Right cardiac atrium (tissue), 5 donors: ENCODE data around the gene DBNL. TPM values are rescaled to one million over a fixed set of nuclear protein-coding genes. Genes with fewer than 3 reads are reported as not detected.
A peak's percentile ranks its signal among the peaks of the same experiment; 100 is the strongest.

Experiments used
- ATAC-seq, 2 donors: fragments of 200-7000 bp; cut with Tn5 transposase; one replicate each; pipeline versions ENCODE4 v1.8.0 to v1.9.1; 2020; ENCODE audit warnings: moderate library complexity in 2 of 2, mild to moderate bottlenecking in 1 of 2
- DNase-seq, 3 donors: peaks; one replicate each; pipeline ENCODE4 v3.0.0-alpha.2; 2020
- H3K27ac ChIP-seq: one replicate; pipeline ENCODE4 v1.5.1; 2013; ENCODE audit warnings: mild to moderate bottlenecking, low read length, control low read depth, moderate library complexity
- H3K27me3 ChIP-seq: one replicate; pipeline ENCODE4 v1.6.1; 2013; ENCODE audit not compliant: control insufficient read depth, insufficient read depth
- H3K4me1 ChIP-seq: one replicate; pipeline ENCODE4 v1.6.1; 2013; ENCODE audit warnings: low read length; ENCODE audit not compliant: control insufficient read depth, insufficient read depth
- H3K4me3 ChIP-seq: one replicate; pipeline ENCODE4 v1.5.1; 2013; ENCODE audit warnings: low read length, control low read depth
- H3K9me3 ChIP-seq: one replicate; pipeline ENCODE4 v1.6.1; 2013; ENCODE audit warnings: low read length; ENCODE audit not compliant: control insufficient read depth
- WGBS: extraction: QIAGEN DNeasy Blood & Tissue Kit; methylation state at CpG from one replicate; pipeline ENCODE4 v1.1.7; 2013; 5-methylcytosine and 5-hydroxymethylcytosine counted together
- intact Hi-C, 4 donors: fragments of 100-400 bp; cut with DNase I; formaldehyde crosslinking; loops; one replicate each; pipeline versions ENCODE4 v1.11.0 to v1.14.0; 2022 to 2023
- polyA plus RNA-seq: library from polyadenylated mRNA; stranded (reverse); fragments of 200-250 nt; gene quantifications from one replicate; pipeline ENCODE4 v1.2.3, GENCODE V29; 2013
- total RNA-seq, 4 donors: library from RNA; stranded (reverse); fragmentation: NEBNext Ultra II Directional; extraction: Animal tissue kit (Norgen Biotek cat#: 25700); gene quantifications; one replicate each; pipeline ENCODE4 v1.2.1, GENCODE V29; 2021
- donor health status: healthy with polysubstance abuse.
- donor health status: DM: no; HTN: yes; CAD: no.
- donor health status: DM: no; HTN: no; CAD: no.
- donor health status: DM: no; HTN: yes; CAD: no; lungs with severe emphysema.
- donor health status: DM: yes; HTN: yes; CAD: no.

DBNL gene
- total and polyA plus RNA-seq, 5 donors, result 34.3 to 44.6 (median 37.5) TPM

DNA sequence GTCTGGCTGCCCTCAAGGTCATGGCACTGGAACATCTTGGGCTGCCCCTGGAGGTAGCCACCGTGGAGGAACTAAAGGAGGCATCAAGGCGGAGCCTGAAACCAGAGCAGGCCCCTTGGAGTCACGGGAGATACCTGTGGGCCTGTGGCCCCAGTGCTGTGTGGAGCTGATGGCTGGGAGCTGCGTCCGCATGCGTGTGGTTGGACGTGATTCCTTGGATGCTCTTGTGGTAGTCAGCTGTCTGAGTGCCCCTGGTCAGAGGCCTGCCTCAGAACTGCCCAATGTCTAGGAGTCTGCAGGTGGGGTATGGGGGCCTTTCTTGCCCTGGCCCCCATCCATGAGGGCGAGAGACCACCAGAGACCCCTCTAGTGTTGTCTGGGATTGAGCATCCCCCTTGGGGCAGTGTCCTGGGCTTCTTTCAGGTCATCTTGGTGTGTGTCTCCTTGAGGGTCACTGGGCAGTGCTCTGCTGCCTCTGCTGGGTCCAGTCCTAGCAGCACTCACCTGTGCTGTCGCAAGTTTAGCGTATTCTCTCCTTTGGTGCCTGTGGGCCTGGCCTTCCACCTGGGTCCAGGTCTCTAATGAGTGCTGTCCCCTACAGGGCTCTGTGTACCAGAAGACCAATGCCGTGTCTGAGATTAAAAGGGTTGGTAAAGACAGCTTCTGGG is 12.8 kb downstream of the DBNL start:
- Histone ChIP-seq H3K27ac (no peak overlapping the region), H3K4me3 (no peak overlapping the region), H3K4me1 (no peaks in the 10 kb centered on the region), H3K9me3 (no peaks in the 10 kb centered on the region), H3K27me3 (no peaks in the 10 kb centered on the region)
- WGBS, result 91% methylated on average over 11 of the region's 11 CpGs
- ATAC-seq (no peak), DNase-seq (peak in 2 of 3 donors; percentile 31 to 45)
- intact Hi-C loops, result loop anchor here in 1 of 4 donors (10.0 kb wide), 1 partner anchor 147 kb away; the partner anchor contains the start of gene YKT6

DNA sequence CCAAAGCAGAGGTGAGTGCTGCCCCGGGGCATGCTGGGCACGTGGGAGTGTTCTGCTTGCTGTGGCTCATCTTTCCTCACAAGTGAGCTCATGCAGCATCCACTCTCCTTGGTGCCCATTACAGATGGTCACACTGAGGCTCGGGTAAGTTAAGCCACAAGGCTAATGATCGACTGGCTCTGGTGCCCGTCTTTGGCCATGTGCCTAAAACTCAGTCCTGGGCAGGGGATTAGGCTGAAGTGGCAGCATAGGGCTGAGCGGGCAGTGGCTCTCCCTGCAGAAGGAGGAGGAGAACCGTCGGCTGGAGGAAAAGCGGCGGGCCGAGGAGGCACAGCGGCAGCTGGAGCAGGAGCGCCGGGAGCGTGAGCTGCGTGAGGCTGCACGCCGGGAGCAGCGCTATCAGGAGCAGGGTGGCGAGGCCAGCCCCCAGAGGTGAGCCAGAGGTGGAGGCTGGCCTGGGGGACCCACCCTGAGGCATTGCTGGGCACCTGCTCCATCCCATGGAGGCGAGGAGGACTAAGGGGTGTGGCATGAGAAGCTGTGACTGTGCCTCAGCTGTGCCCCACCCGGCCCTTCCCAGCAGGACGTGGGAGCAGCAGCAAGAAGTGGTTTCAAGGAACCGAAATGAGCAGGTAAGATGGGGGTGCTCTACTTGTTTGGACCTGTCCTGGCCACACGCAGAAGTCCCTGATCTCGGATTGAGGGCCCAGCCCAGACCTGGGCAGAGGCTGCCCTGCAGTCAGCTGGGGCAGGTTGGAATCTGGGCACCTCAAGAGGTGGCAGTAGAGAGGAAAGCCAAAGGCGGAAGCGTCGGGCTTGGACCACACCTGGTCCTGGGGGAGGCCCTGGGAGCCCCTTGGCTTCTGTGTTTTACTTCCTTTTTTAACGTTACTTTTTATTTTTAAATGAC is 13.6 kb downstream of the DBNL start:
- Histone ChIP-seq H3K27ac (no peak overlapping the region), H3K9me3 (no peaks in the 10 kb centered on the region), H3K27me3 (no peaks in the 10 kb centered on the region), H3K4me3 (no peak overlapping the region), H3K4me1 (no peaks in the 10 kb centered on the region)
- ATAC-seq (no peak), DNase-seq (peak in 2 of 3 donors; percentile 43 to 53)
- intact Hi-C loops, result loop anchor here in 1 of 4 donors (10.0 kb wide), 1 partner anchor 147 kb away; the partner anchor contains the start of gene YKT6
- 89% methylated on average over 30 of the region's 30 CpGs for WGBS

DNA sequence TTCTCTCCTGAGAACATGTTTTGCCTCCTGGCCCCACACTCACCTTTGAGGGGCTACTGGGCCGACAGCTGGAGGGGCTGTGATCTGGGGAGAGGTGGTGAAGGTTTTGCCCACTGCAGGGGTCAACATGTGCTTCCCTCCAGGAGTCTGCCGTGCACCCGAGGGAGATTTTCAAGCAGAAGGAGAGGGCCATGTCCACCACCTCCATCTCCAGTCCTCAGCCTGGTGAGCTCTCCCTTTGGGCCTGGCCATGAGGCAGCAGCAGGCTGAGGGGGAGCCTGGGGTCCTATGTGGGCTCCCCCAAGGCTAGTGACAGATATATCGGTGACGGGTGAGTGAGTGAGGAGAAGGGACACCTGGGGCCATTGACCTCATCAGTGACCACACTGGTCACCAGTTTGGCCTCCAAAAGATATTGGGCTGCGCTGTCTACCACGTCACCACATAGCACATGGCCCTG is 14.3 kb downstream of the DBNL start:
- Histone ChIP-seq H3K9me3 (no peaks in the 10 kb centered on the region), H3K4me3 (no peak overlapping the region), H3K27me3 (no peaks in the 10 kb centered on the region), H3K27ac (no peak overlapping the region), H3K4me1 (no peaks in the 10 kb centered on the region)
- 82% methylated on average over 7 of the region's 7 CpGs for WGBS
- ATAC-seq (no peak), DNase-seq (peak in 1 of 3 donors; percentile 10)
- intact Hi-C loops, result loop anchor here in 1 of 4 donors (10.0 kb wide), 1 partner anchor 146 kb away; the partner anchor contains the start of gene YKT6

DNA sequence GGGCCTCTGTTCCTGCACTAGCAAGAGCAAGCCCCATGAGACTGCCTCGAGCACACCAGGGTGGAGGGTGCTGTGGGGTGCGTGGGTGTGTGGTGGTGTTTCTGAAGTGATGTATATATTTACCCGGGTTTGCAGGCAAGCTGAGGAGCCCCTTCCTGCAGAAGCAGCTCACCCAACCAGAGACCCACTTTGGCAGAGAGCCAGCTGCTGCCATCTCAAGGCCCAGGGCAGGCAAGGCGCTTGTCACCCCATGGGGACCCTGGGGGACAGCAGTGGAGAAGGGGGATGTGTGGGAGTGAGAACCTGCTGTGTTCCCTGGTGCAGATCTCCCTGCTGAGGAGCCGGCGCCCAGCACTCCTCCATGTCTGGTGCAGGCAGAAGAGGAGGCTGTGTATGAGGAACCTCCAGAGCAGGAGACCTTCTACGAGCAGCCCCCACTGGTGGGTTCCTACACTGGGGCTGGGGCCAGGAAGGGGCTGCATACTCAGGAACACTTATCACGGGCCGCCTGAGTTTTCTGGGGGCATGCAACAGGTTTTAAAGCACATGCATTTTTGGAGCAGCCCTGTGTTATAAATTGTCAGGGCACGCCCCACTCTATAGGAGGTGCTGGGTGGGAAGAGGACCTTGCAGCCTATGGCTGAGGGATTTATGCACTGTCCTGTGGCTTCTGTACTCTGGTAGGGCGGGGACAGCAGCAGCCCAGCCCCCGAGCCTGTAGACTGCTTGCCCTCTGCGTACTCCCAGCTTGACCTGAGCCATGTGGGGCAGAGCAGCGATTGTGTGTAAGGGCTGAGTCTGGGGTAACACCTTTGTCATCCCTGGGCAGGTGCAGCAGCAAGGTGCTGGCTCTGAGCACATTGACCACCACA is 15.0 kb downstream of the DBNL start:
- H3K27me3 ChIP-seq, result no peaks in the 10 kb centered on the region
- DNase-seq (peak in 2 of 3 donors; percentile 48 to 49), ATAC-seq (no peak)
- WGBS, result 82% methylated on average over 14 of the region's 14 CpGs
- no peaks in the 10 kb centered on the region for H3K4me1 ChIP-seq
- H3K4me3 ChIP-seq, result no peak overlapping the region
- H3K9me3 ChIP-seq, result no peaks in the 10 kb centered on the region
- intact Hi-C loops, result loop anchor here in 1 of 4 donors (10.0 kb wide), 1 partner anchor 145 kb away; the partner anchor contains the start of gene YKT6
- H3K27ac ChIP-seq, result no peak overlapping the region

DNA sequence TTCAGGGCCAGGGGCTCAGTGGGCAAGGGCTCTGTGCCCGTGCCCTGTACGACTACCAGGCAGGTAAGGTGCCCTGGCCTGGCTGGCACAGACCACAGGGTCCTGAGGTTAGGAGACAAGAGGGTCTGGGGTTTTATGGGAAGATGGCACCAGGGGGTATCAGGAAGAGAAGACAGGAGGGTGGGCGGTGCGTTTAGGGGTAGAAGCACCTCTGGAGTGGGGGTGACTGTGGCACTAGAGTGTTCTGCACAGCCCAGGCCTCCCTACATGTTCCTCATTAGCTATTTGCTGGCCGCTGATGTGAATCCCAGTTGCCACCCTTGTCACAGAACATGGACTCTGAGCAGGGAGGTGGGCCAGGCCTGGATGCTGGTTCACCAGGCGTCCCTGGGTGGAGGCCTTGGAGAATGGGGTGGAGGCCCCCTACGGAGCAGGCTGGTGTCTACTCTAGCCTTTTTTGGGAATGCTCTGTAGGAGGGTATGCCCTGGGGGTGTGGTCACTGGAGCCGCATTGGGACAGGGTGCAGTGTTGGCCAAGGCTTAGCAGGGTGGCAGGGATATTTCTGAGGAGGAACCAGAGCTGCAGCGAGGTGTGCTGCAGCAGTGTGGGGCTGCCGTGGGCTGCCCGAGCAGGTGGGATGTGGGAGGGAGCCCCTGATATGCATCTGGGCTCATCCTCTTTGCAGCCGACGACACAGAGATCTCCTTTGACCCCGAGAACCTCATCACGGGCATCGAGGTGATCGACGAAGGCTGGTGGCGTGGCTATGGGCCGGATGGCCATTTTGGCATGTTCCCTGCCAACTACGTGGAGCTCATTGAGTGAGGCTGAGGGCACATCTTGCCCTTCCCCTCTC is 15.8 kb downstream of the DBNL start:
- DNase-seq (peak in 2 of 3 donors; percentile 52 to 61), ATAC-seq (peak; percentile 2 to 12)
- H3K27me3 ChIP-seq, result no peaks in the 10 kb centered on the region
- no peaks in the 10 kb centered on the region for H3K4me1 ChIP-seq
- peak overlapping the region; percentile 32 for H3K27ac ChIP-seq
- intact Hi-C loops, result no loop called here
- H3K9me3 ChIP-seq, result no peaks in the 10 kb centered on the region
- 74% methylated on average over 21 of the region's 21 CpGs for WGBS
- no peak overlapping the region for H3K4me3 ChIP-seq

DNA sequence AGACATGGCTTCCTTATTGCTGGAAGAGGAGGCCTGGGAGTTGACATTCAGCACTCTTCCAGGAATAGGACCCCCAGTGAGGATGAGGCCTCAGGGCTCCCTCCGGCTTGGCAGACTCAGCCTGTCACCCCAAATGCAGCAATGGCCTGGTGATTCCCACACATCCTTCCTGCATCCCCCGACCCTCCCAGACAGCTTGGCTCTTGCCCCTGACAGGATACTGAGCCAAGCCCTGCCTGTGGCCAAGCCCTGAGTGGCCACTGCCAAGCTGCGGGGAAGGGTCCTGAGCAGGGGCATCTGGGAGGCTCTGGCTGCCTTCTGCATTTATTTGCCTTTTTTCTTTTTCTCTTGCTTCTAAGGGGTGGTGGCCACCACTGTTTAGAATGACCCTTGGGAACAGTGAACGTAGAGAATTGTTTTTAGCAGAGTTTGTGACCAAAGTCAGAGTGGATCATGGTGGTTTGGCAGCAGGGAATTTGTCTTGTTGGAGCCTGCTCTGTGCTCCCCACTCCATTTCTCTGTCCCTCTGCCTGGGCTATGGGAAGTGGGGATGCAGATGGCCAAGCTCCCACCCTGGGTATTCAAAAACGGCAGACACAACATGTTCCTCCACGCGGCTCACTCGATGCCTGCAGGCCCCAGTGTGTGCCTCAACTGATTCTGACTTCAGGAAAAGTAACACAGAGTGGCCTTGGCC is 16.6 kb downstream of the DBNL start:
- no peak for ATAC-seq
- Histone ChIP-seq H3K4me1 (peaks cover 5% of the 10 kb centered on the region), H3K4me3 (no peak overlapping the region), H3K27ac (peak overlapping the region; percentile 32), H3K9me3 (no peaks in the 10 kb centered on the region), H3K27me3 (no peaks in the 10 kb centered on the region)
- DNase-seq, result peak; percentile 10 to 71 (median 43)
- intact Hi-C loops, result no loop called here
- WGBS, result 59% methylated on average over 8 of the region's 8 CpGs

DNA sequence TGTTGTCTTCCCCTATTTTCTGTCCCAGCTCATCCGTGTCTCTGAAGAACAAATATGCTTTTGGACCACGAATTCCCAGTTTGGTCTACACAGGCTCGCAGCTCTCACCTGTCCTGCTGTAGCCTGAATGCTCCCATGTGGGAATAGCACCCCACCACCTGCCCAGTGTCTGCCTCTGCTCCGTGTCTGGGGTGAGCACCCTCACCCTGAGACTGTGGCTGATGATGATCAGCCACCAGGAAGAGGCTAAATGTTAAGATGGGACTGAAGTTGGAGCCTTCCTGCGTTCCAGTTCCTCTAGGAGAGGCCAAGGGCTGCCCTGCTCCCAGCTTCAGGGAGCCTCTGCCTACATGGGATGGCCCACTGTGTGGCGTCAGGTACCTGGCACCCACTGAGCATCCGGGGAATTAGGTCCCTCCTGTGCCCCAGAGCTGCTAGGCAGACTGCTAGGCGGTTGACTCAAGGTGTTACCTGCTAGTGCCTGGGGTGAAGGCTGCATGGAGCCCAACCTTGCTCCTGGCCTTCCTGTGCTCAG is 17.2 kb downstream of the DBNL start:
- Histone ChIP-seq H3K4me1 (peaks cover 10% of the 10 kb centered on the region), H3K27ac (peak overlapping the region; percentile 11), H3K27me3 (no peaks in the 10 kb centered on the region), H3K9me3 (no peaks in the 10 kb centered on the region), H3K4me3 (no peak overlapping the region)
- WGBS, result 73% methylated on average over 8 of the region's 8 CpGs
- ATAC-seq, result no peak
- peak in 1 of 3 donors; percentile 51 for DNase-seq
- intact Hi-C loops, result no loop called here

DNA sequence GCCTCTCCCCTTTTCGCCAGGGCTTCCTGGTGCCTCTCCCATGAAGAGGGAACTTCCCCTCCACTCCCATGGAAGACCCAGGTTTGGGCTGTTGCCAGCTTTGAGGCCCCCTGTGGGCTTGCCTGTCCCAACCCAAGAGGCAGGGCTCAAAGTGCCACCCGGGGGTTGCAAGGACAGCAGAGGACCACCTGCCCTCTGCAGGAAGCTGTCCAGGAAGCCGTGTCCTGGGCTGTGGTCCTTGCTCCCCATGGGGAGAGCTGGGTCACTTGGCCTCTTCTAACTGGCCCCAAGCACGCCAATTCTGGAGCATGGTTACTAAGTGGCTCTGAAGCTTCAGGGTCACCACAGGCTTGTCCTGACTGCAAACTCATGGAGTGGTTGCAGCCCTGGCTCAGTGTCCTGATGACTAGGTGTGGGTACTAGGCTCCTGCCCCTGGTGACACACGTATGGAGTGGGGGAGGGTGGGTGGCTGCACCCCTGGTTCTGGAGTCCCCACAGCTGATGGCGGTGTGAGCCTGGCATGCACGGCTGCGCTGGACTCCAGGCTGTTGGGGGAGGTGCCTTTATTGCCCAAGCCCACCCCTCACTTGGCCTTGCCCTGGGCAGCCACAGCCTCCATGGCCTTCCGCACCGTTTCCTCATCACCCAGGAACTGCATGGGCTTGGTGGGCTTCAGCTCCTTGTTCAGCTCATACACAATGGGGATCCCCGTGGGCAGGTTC is 17.8 kb downstream of the DBNL start:
- H3K4me1 ChIP-seq, result peaks cover 11% of the 10 kb centered on the region
- 68% methylated on average over 11 of the region's 11 CpGs for WGBS
- ATAC-seq (no peak), DNase-seq (peak in 2 of 3 donors; percentile 59 to 66)
- no peaks in the 10 kb centered on the region for H3K9me3 ChIP-seq
- intact Hi-C loops, result no loop called here
- H3K4me3 ChIP-seq, result no peak overlapping the region
- H3K27ac ChIP-seq, result peak overlapping the region; percentile 82
- H3K27me3 ChIP-seq, result no peaks in the 10 kb centered on the region

DNA sequence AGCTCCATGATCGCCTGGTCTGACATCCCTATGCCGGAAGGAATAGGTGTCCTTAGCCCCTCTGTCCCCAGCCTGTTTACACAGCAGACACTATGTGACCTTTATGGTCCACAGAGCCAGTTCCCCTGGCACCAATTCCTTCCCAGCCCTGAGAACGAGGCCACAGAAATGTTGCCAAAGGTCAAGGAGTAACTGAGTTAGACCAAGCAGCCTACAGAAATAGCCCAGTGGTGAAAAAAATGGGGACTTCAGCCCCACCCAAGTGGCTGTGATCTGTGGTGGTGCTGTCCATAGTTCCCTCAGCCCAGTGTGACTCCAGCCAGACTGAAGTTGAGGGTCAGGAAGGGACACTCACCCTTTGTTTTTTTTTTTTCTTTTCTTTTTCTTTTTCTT is 18.4 kb downstream of the DBNL start:
- Histone ChIP-seq H3K9me3 (no peaks in the 10 kb centered on the region), H3K4me1 (peaks cover 11% of the 10 kb centered on the region), H3K4me3 (no peak overlapping the region), H3K27me3 (no peaks in the 10 kb centered on the region), H3K27ac (peak overlapping the region; percentile 82)
- intact Hi-C loops, result no loop called here
- DNase-seq (peak; percentile 28 to 64 (median 48)), ATAC-seq (peak; percentile 6 to 8)
- WGBS, result 47% methylated on average over 3 of the region's 3 CpGs
